ENCODE results near the gene PPP1R3C. TPM values are rescaled to one million over a fixed set of nuclear protein-coding genes. Genes with fewer than 3 reads are reported as not detected.

PPP1R3C gene
- total and polyA plus RNA-seq, 2 donors from 2014 or later, result 13.6 to 20.3 TPM

GRCh38 chr10:91579329-91579985 lies 53.4 kb downstream of the PPP1R3C start:
- Histone ChIP-seq H3K9me3 (ENCODE audit: control insufficient read depth in 2 of 3, insufficient read depth in 1 of 3, low read length in 3 of 3) (no peaks in the 10 kb centered on the region), H3K27me3 (ENCODE audit: control insufficient read depth, insufficient read depth, low read length) (no peaks in the 10 kb centered on the region), H3K36me3 (ENCODE audit: control insufficient read depth in 2 of 3, insufficient read depth in 3 of 3, low read length in 3 of 3) (no peaks in the 10 kb centered on the region), H3K4me1 (ENCODE audit: control insufficient read depth in 2 of 3, insufficient read depth in 2 of 3, low read depth in 1 of 3, low read length in 3 of 3) (peaks cover 0 to 4% (median 0%) of the 10 kb centered on the region in 3 donors), H3K9ac (ENCODE audit: low read length in 3 of 3) (no peak overlapping the region), H3K4me3 (ENCODE audit: low read length in 3 of 3) (no peak overlapping the region), H3K27ac (ENCODE audit: low read depth in 2 of 2, low read length in 2 of 2) (no peak overlapping the region)
- FAIRE-seq (no peak), DNase-seq (no peak)
- intact Hi-C loops (cut with DNase I), result no loop called here
- no peak for TF ChIP-seq CTCF (IDR thresholded peaks at IDR 0.05; ENCODE audit: borderline replicate concordance, extremely low read depth, insufficient read depth)

Other genes with a start within 250 kb of the PPP1R3C start
- gene HECTD2, start 222.7 kb downstream of the PPP1R3C start, total RNA-seq, result 12.2 TPM
- 4.5 TPM for gene HECTD2, start 222.7 kb downstream of the PPP1R3C start, polyA plus RNA-seq (ENCODE audit: insufficient read depth, low read depth, low replicate concordance)
- 31.6 TPM for gene TNKS2, start 165.4 kb upstream of the PPP1R3C start, total RNA-seq
- gene TNKS2, start 165.4 kb upstream of the PPP1R3C start, polyA plus RNA-seq (ENCODE audit: insufficient read depth, low read depth, low replicate concordance), result 7.4 TPM

Data from kidney (tissue), 14 donors.